Erythroblast (primary cell): ENCODE results near the gene ACTR8.

Source experiments
- GATA1 ChIP-seq: IDR thresholded peaks from 2 replicates; pipeline ENCODE4 v1.6.1; 2011; ENCODE audit warnings: low read depth, mild to moderate bottlenecking, control low read depth, low read length, moderate library complexity
- POLR2A ChIP-seq: IDR thresholded peaks from 2 replicates; pipeline ENCODE4 v1.6.1; 2011; ENCODE audit warnings: mild to moderate bottlenecking, low read length

DNA sequence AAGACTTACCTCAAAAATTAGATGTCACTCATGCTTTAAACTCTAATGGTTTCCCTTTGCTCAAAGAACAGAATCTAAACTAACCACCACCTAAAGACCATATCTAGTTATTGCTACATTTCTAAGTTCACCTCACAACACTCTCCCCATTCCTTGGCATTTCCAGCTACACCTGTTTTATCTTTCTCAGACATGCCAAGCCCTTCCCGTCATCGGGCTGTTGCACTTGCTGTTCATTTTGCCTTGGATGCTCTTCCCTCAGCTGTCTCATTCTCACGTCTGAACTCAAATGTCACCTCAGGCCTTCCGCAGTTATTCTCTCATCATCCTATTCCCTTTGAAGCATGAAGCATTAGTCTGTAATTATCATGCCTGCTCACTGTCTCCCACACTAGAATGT, 1.1 kb upstream of the ACTR8 start:
- TF ChIP-seq POLR2A (no peak), GATA1 (no peak)
